COLO668 (cell line): ENCODE results near the gene RP2.
A peak's percentile ranks its signal among the peaks of the same experiment; 100 is the strongest.

Source experiments
- DNase-seq: peaks from one replicate; lab custom pipeline; 2025; ENCODE audit not compliant: unreplicated experiment; lab: John Stamatoyannopoulos, UW

Gene RP2

DNA sequence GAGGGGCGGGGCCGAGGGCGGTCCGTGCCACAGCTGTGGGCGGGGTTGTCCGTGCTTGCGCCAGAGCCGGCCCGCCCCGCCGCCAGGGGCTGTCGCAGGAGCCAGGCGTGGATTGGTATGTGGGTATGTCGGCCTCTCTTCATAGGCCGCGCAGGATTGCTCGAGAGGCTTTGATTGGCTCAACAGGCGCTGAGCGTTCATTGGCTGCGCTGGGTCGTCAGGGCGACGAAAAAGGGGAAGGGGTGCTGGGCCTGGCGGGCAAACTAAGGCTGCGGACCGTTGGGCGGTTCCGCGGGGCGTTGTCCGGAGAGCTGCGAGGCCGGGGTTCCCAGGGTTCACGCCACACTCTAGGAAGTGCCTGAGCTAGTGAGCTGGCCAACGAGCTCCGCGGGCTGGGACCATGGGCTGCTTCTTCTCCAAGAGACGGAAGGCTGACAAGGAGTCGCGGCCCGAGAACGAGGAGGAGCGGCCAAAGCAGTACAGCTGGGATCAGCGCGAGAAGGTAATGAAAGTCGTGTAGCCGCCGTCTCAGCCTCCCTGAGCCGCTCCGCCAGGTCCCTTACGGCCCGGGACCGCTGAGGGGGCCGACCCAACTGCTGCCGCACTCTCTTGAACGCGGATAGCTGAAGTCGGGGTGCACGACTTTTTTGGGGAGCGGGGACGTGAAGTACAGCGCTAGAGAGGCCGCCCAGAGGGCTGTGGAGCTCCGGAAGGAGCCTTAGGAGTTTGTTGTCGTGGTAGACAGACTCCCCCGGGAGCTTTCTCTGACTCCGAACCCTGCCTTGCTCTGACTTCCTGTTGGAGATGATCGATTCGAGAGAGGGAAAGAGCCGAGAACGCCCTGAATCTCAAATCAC, at the start of gene RP2:
RP2 (plus strand) TSS at position 343 of the 857 bp plus-strand sequence; CDS start at position 401, 58 bp downstream.
- DNase-seq, result peak; percentile 90

DNA sequence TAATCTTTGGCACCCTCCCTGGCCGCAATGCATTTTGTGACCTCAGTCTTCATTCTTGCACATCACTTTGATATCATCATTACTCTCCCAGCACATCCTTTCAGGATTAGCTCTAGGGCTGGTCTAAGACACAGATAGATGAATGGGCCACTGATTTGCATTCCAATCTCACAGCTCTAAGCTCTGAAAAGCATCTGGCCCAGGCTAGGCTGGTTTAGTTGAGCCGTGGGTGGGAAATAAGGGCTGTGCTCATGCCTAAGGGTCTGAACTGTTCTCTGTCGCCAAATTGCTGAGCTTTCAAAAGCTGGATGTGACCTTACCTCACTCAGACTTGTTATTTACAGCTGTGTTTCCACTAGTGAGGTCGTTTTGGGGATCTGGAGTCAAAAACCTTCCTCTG, 47.9 kb upstream of the RP2 start:
- DNase-seq, result no peak

DNA sequence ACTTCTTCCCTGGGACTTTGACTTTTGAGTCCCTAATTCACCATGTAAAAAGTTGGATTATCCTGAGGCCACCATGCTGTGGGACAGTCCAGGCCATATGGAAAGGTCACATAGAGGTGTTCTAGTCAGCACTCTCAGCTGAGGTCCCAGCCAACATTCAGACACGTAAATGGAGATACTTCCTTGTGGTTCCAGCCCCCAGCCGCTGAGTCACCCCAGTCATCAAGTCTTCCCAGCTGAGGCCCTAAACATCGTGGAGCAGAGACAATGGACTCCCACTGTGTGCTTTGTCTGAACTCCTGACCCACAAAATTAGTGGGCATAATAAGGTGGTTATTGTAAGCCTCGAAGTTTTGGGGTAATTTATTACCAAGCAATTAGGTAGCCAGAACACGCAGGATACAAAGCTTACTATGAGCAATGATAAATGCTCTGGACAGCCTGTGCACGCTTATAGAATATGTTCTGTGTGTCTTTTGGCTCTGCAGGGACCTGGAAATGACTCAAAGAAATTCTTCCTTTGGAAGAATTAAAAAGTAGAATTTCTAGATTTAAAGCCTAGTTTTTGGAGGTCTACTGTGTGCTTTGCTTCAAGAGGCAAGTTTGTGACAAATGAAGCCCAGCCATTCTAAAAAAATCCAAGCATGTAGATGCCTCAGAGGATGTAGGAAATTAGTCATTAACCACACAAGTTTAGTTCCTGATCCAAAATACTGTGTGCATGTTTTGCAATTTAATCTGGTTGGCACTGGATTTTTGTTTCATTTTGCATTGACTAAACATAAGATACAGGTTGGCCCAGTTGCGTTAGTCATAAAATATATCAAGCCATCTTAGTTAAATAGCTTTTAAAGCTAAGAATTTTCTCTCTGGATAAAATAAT, 44.7 kb upstream of the RP2 start:
- peak; percentile 15 for DNase-seq

DNA sequence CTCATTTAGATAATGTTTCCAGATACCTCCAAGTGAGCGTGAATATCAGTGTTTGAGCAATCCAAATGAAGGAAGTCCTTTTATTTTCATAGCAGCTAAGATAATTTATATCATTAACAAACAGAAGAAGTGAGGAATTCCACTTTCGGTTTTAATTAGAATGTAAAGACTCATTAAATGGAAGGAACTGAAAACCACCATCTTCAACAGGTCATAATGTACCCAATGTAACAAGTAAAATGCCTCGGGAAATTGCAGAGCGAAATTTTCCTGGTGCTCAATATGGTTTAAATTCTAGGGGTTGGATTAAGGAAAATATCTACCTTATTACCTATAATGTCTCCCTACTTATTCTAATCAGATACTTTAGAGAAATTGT, 44.0 kb upstream of the RP2 start:
- DNase-seq, result no peak

DNA sequence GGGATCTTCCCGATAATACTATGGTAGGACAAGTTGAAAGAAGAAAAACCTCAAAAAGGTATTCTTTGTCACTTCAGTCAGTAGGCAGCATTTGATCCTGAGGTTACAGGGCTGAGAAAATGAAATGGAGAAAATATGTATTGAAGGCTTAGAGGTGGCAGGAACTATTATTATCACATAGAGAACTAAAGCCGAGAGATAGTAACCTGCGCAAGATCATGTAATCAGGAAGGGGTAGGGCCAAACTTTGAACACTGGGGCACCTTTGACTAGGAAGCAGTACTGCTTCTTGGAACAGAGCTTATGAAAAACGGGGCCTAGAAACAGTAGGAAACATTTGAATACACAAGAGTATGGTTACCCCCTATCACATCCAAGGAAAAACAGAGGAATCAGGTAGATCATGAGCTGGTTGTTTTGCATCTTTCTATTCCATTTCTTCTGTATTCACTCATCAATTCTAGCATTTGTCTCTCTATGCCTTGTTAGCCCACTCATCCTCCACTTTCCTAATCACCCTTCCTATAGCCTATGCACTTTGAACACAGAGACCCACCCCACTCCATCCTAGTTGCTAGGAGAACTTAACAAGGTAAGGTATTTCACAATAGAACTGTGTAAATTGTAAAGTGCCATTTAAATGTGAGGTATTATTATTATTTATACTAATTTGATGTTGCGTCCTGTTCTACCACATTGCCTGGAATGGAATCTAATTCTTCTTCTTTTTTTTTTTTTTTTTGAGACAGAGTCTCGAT, 43.3 kb upstream of the RP2 start:
- no peak for DNase-seq

DNA sequence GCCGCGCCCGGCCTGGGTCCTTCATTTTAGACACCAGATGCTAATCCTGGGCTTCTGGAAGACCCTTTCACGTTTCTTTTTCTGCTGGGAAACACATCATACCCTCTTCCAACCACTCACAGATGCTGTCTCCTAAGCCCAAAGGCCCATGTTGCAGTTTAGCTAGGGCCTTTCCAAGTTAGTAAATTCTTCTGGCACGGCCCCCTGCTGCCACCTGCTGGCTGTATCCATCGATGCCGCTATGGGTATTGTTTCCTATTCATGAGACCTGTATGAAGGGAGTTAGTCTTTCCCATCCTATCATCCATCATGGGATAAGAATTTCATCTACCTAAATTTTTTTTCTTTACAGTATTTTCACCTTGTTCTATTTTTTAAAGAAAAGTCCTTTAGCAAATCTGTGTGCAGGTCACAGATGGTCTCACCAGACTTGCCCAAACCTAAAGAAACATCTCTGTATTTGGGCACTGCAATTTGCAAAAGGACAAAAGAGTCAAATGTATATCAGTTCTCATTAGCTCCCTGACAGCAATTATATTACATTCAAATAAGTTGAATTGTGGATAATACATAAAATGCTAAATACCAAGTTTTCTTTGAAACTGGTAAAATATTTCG, 40.2 kb upstream of the RP2 start:
- peak; percentile 59 for DNase-seq

DNA sequence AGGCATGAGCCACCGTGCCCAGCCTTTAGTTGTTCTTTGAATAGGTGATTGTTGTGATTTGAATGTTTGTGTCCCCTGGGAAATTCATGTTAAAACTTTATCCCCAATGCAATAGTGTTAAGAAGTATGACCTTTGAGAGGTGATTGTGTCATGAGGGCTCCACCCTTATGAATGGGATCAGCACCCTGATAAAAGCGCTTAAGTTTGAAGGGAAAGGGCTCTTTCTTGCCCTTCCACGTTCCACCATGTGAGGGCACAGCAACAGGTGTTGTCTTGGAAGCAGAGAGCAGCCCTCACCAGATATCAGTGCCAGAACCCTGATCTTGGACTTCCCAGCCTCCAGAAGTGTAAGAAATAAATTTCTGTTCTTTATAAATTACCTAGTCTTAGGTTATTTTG, 33.7 kb upstream of the RP2 start:
- peak; percentile 2 for DNase-seq

DNA sequence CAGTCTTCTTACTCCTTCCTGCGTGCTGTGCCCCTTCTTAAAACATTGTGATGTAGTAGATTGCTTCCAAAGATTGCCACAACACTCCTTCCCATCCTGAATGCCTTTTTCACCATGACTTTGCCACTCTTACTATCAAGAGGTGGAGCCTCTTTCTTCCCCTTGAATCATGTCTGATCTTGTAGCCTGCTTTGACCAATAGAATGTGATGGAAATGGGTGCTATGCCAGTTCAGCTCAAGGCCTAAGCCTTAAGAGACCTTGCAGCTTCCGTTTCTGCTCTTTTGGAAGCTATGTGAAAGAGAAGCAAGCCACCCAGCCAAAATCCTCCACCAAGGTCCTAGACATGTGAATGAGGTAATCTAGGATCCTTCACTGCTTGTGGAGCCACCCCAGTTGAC, 31.6 kb upstream of the RP2 start:
- DNase-seq, result no peak

DNA sequence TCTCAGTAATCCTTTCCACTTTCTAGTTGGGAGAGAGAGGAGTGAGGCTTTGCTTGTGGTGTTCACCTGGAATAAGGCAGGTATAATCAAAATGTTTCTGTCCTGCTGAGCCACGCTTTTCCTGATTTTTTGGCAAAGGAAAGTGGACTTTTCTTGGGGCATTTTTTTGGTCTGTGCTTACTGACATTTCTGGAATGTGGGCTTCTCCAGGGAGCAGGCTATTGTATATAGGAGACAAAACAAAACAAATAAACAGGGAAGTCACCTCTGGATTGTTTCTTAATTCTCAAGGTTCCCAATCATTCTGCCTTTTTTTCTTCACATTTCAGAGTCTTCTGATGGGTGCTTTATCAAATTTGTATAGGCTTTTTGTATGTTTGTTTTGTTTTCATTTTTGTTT, 25.7 kb upstream of the RP2 start:
- no peak for DNase-seq

DNA sequence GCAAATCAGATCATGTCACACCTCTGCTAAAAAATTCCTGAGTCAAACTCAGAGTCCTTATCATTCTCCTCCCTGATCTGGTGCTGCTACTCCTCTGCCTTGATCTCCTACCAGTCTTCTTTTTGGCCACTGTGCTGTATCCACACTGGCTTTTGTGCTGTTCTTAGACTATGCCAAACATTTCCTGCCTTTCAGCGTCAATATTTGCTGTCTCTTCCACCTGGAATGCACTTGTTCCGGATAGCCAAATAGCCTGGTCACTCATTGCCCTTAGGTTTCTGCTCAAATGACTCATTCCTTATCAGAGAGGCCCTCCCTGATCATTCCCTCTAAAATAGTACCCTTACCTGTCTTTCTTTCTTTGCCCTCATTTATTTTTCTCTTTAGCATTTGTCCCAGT, 24.4 kb upstream of the RP2 start:
- DNase-seq, result no peak

DNA sequence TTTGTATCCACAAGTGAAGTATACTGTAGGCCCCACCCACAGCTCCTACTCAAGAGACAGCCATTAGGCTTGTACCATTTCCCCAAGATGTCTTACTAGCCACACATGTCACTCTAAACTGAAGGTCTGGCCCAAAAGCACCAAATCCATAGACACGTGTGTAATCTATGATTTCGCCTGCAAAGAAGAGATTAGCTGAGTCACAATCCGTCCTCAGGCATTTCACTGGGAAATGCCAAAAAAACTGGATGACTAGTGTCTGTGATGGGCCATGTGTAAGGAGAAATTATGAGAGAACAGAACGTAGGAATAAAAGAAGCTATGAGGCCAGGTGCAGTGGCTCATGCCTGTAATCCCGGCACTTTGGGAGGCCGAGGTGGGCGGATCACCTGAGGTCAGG, 21.9 kb upstream of the RP2 start:
- no peak for DNase-seq

DNA sequence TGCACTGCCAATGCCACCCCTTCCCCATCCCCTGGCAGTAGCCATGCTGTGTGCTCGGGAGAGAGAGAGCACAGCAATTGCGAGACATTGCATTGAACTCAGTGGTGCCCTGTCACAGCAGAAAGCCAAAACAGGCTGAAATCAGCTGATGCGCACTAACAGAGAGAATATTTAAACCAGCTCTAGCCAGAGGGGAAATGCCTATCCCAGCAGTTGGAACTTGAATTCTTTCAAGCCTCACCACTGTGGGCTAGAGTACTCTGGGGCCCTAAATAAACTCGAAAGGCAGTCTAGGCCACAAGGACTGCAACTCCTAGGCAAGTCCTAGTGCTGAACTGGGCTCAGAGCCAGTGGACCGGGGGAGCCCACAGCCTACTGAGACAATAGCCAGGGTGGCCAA, 17.7 kb upstream of the RP2 start:
- no peak for DNase-seq

DNA sequence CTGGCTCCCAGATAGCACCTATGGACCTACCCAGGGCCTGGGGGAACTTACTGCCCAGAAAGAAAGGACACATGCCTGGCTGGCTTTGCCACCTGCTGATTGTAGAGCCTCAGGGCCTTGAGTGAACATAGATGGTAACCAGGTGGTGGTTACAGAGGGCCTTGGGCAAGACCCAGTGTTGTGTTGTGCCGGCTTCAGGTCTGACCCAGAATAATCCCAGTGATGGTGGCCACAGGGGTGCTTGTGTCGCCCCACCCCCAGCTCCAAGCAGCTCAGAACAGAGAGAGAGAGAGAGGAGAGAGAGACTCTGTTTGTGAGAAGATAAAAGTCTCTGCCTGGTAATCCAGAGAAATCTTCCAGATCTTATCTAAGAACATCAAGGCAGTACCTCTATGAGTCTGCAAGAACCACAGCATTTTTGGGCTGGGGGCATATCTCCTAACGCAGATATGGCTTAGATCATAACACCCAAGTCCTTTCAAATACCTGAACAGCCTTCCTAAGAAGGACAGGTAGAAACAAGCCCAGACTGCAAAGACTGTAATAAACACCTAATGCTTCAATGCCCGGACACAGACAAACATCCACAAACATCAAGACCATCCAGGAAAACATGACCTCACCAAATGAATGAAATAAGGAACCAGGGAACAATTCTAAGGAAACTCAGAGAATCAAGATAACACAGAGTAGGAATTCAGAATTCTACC, 16.3 kb upstream of the RP2 start:
- no peak for DNase-seq

DNA sequence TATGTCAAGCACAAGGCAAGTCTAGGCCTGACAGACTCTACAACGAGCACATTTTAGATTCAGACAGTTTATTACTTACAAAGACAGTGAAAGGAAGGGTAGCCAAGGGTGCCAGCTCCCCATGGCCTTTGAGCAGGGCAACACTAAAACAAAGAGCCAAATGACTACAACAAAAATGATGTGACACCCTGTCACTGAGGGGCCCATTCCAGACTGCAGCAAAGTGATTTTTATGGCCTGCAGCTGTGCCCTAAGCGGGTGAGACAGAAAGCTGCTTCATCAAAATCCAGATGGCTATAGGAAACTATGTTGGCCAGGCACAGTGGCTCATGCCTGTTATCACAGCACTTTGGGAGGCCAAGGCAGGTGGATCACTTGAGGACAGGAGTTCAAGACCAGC, 13.4 kb upstream of the RP2 start:
- no peak for DNase-seq

DNA sequence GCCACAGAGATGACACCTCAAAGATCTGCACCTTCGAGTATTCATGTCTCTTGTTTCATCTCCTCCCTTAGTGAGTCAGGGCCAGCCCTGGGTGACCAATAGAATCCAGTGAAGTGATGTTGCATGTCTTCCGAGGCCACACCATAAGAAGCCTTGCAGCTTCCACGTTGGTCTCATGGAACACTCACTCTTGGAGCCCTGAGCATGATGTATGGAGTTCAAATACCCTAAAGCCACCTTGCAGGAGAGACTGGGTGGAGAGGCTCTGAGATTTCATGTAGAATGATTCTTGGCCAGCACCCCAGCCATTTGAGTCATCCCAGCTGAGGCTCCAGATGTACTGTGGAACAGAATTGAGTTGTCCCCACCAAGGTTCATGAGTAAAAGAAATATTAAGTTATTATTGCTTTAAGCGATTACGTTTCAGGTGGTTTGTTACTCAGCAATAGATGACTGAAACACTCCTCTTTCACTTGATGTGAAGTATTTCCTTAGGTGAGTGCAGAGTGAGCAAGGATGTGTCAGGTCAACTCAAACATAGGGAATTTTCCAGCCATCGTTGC, 5.0 kb upstream of the RP2 start:
- DNase-seq, result no peak

DNA sequence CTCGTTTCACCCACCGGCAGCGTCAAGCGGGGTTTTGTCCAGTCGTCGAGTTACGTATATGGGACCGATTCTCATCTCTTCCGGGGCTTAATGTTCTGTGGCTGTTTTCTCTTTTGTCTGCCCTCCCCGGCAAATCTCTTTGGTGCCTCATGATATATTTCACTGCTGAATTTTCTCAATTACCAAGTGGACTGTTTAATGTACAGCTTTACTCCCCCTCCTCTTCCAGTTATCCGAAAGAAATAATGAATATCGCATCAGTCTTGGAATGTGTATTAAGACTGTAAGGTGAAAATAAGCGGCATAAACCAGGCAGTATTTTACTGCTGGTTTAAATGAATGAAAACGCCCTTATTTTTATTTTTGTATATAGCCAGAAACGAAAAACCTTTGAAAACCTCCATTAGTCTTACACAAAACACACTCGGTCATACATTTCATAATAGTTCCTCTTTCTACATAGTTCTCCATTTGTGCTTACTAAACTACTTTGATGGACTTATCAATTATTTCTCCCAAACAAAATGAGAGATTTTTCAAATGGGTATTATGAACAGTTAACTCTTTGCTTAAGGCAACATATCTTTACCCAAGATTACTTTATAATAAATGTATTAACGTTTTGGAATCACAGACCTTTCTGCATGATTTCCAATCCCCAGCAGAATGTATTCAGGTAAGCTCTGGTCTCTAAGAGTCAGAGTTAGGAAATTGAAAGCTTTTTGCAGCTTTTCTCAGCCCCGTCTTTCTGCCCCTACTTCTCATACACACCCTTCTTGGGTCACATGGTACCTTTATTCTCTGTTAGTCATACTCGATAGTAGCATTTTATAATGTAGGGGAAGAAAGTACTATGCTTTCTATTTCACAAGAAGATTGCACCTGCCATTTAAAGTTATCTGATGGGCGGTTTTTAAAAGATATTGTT, 979 bp downstream of the RP2 start:
- no peak for DNase-seq

DNA sequence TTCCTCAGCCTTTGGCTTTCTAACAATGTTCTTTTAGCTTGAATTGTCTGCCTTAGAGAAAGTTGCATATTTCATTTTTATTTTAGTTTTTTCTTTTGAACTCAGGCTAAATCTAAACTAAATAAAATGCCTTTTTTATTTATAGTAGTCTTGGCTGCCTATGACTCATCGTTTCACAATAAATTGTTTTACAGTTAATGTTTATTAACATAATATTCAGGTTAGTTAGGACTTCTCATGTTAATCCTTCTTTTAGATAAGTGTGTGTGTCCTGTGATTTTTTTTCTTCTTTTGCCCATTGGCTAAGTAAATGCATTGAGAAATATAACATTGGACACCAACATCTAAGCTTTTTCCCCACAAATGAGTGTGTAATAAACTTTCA, 1.6 kb downstream of the RP2 start:
- no peak for DNase-seq

DNA sequence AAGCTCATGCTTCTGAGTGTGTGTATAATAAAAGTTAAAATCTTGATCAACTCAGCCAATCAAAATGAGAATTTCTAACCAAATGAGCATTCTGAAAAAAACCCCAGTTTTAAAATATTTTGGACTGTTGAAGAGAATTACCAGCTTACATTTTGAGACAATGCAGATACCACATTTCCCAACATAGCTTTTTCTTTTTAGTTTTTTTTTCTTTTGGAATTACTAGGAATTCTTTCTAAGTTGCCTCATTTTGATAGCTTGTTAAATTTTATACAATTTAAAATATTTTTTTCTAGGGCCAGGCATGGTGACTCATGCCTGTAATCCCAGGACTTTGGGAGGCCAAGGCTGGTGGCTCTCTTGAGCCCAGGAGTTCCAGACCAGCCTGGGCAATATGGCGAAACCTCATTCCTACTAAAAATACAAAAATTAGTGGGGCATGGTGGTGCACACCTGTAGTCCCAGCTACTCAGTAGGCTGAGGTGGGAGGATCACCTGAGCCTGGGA, 2.2 kb downstream of the RP2 start:
- DNase-seq, result no peak

DNA sequence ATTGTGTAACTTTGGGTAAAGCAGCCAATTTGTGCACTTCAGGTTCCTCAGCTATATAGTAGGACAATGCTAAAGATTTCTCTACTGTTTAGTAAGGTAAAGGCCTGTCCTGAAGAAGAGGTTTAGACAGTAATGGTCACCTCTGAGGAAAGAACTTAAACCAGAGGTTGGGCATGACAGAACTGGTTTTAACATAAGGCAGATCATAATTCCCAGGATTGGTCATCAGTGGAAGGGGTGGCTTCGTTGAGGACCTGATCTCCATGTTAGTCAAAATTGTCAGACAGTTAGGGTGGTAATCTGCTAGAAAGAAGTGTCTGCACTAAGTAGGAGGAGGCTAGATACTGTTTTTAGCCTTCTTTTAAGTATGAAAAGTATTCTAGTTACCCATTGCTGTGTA, 4.1 kb downstream of the RP2 start:
- no peak for DNase-seq
